Erythroblast (primary cell): Measurements from ENCODE around the gene ETV5.

Source experiments
- GATA1 ChIP-seq: IDR thresholded peaks from 2 replicates; pipeline ENCODE4 v1.6.1; 2011; ENCODE audit warnings: low read depth, mild to moderate bottlenecking, control low read depth, low read length, moderate library complexity
- POLR2A ChIP-seq: IDR thresholded peaks from 2 replicates; pipeline ENCODE4 v1.6.1; 2011; ENCODE audit warnings: mild to moderate bottlenecking, low read length

DNA sequence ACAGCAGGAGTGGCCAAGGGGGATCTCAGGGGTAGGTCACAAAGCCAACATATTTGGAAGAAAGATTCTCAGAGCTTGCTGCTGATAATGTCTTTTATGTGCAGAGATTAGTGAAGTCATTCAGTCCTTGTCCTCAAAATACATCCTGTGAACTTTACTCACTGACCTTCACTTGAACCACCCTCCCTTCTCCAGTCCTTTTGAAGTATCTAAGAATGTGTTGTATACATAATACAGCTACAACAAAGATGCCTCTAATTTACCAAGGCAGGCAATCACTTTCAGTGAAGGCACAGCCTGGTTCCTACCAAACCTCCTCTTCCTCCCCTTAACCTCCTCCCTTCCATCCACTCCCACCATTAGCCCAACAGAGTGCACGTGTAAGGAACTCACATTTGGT is 38.3 kb downstream of the ETV5 start:
- no peak for TF ChIP-seq POLR2A
- no peak for TF ChIP-seq GATA1
